NCI-H2227 (cell line): ENCODE measurements around the gene SCAI.

ENCODE experiments used
- DNase-seq: peaks from one replicate; lab custom pipeline; 2025; ENCODE audit not compliant: unreplicated experiment; lab: John Stamatoyannopoulos, UW

Gene SCAI

DNA sequence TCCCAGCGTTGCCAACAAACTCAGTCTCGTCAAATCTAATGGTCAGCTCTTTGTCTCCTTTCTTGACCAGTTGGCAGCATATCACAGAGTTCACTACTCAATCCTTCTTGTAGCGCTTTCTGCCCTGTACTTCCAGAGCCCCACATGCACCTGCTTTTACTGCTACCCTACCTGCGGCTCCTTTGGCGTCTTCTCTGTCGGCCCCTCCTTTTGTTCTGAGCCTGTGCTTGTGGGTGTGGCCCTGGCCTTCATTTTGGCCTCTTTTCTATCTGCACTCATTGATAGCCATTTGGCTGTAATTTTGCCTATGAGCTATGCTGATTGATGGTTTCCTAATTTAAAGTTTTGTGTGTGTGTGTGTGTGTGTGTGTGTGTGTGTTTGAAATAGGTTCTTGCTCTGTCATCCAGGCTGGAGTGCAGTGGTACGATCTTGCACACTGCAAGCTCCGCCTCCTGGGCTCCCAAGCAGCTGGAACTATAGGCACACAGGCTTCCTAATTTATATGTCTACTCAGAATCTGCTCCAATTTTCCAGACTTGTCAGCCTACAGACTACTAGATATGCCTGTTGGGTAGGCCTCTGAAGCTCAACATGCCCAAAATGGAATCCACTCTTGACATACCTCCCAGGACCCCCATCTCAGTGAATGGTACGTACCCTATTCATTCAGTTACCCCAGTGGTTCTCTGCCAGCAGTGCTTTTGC, 249.1 kb downstream of the SCAI start:
- DNase-seq = no peak
